Putamen (tissue), 1 donor: Measurements from ENCODE around the gene MYO1F.
"Not testable (repeated sequence)": the region's sequence is repeated elsewhere in the genome, so short reads cannot be mapped to it uniquely, and the experiment has no call there.

Experiments used
- DNase-seq: peaks from one replicate; pipeline ENCODE4 v3.0.0-alpha.2; 2016; ENCODE audit warnings: low spot score

Gene MYO1F

GRCh38 chr19:8600064-8600463, 22.8 kb upstream of the MYO1F start:
- no peak for DNase-seq

- no peak for DNase-seq
Observed at GRCh38 chr19:8596168-8596567, 18.9 kb upstream of the MYO1F start.

- DNase-seq = no peak
Observed at GRCh38 chr19:8595651-8596050, 18.4 kb upstream of the MYO1F start.

- DNase-seq = no peak
Observed at GRCh38 chr19:8593931-8594330, 16.7 kb upstream of the MYO1F start.

- peak; percentile 70 for DNase-seq
Observed at GRCh38 chr19:8592231-8593009, 15.2 kb upstream of the MYO1F start.

GRCh38 chr19:8589177-8589714, 12.0 kb upstream of the MYO1F start:
- DNase-seq = no peak

- no peak for DNase-seq
Observed at GRCh38 chr19:8585894-8586750, 8.9 kb upstream of the MYO1F start.

GRCh38 chr19:8584965-8585893, 8.0 kb upstream of the MYO1F start:
- no peak for DNase-seq

- DNase-seq = no peak
Observed at GRCh38 chr19:8580710-8581281, 3.6 kb upstream of the MYO1F start.

GRCh38 chr19:8578642-8579265, 1.5 kb upstream of the MYO1F start:
- no peak for DNase-seq

- DNase-seq = no peak
Observed at GRCh38 chr19:8577741-8578140, 499 bp upstream of the MYO1F start.

- no peak for DNase-seq
Observed at GRCh38 chr19:8576273-8576993, 809 bp downstream of the MYO1F start.

- DNase-seq = no peak
Observed at GRCh38 chr19:8575467-8575997, 1.7 kb downstream of the MYO1F start.

GRCh38 chr19:8574619-8574922, 2.7 kb downstream of the MYO1F start:
- DNase-seq = not testable (repeated sequence)

- no peak for DNase-seq
Observed at GRCh38 chr19:8573316-8573715, 3.9 kb downstream of the MYO1F start.

GRCh38 chr19:8571006-8571411, 6.2 kb downstream of the MYO1F start:
- DNase-seq = peak; percentile 49

- no peak for DNase-seq
Observed at GRCh38 chr19:8569066-8569771, 8.0 kb downstream of the MYO1F start.

GRCh38 chr19:8567522-8568172, 9.6 kb downstream of the MYO1F start:
- no peak for DNase-seq

- no peak for DNase-seq
Observed at GRCh38 chr19:8566855-8567254, 10.4 kb downstream of the MYO1F start.
